ENCODE results near the gene PIK3R1. TPM values are rescaled to one million over a fixed set of nuclear protein-coding genes. Genes with fewer than 3 reads are reported as not detected.

Gene PIK3R1
- total and polyA plus RNA-seq, 2 of the 4 experiments (the other 2 are of a cell fraction): 2.4 to 9.3 TPM

DNA sequence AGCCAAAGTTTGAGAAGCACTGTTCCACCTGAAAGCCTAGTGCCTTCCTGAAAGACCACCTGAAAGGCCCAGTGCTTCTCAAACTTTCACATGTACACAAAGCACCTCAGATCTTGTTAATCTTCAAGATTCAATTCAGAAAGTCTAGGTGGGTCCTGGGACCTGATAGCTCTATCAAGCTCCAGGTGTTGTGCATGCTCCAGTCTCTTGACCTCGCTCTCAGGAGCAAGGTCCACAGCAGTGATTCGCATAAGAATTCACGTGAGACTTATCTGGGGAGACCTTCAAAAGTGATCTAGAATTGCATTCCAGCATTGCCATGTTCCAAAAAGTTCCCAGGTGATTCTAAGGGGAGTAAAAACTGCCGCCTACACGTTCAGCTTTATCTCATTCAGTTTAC is 102.1 kb downstream of the PIK3R1 start:
- CTCF ChIA-PET: no interaction called here

More for the DNA sequence above, 102.1 kb downstream of the PIK3R1 start:
- intact Hi-C loops (cut with micrococcal nuclease) (loop anchor here (10.0 kb wide), 1 partner anchor 237 kb away; no protein-coding TSS in a partner anchor), dilution Hi-C loops (cut with HindIII; ENCODE audit: low sequenced_read_pairs, unreplicated experiment) (no loop called here), in situ Hi-C loops (cut with MboI; ENCODE audit: low sequenced_read_pairs) (no loop called here)
- Histone ChIP-seq H3K36me3 (ENCODE audit: control insufficient read depth, insufficient read depth, low read length) (no peaks in the 10 kb centered on the region), H2AFZ (replicated peaks; ENCODE audit: low read length, poor library complexity) (no peak overlapping the region), H2BK15ac (ENCODE audit: low read depth, low read length) (no peak overlapping the region), H3K9me1 (ENCODE audit: insufficient read depth, low read length) (peaks cover 3% of the 10 kb centered on the region), H3K23ac (ENCODE audit: low read depth, low read length) (no peak overlapping the region), H3K79me1 (ENCODE audit: low read depth in 1 of 2, low read length in 2 of 2) (no peaks in the 10 kb centered on the region), H3K56ac (ENCODE audit: extremely low read depth, insufficient read depth, low read length) (no peak overlapping the region), H3K9me3 (ENCODE audit: control insufficient read depth, insufficient read depth, low read length) (no peaks in the 10 kb centered on the region; the same call in 1 of the 2 replicates), H3K14ac (replicated peaks; ENCODE audit: low read depth, low read length) (no peak overlapping the region), H3K4ac (ENCODE audit: low read depth, low read length) (no peak overlapping the region), H4K8ac (ENCODE audit: low read depth in 2 of 2, low read length in 2 of 2) (no peak overlapping the region), H2BK20ac (ENCODE audit: low read depth, low read length) (no peak overlapping the region), H2BK5ac (ENCODE audit: low read depth, low read length, poor library complexity, severe bottlenecking) (no peak overlapping the region), H3K4me1 (ENCODE audit: control insufficient read depth, insufficient read depth, low read length) (peaks cover 5% of the 10 kb centered on the region; the same call in 1 of the 2 replicates), H3K9ac (ENCODE audit: low read depth, low read length) (no peak overlapping the region), H3K4me3 (ENCODE audit: insufficient read depth, low read depth, low read length) (no peak overlapping the region), H4K91ac (ENCODE audit: insufficient read depth, low read depth, low read length) (no peak overlapping the region), H2AK9ac (replicated peaks; ENCODE audit: low read depth, low read length, poor library complexity) (no peak overlapping the region), H2AK5ac (ENCODE audit: low read depth, low read length) (no peak overlapping the region), H3K27ac (ENCODE audit: insufficient read depth, low read length) (no peak overlapping the region), H3K4me2 (ENCODE audit: low read depth, low read length) (no peak overlapping the region), H3K18ac (ENCODE audit: low read depth, low read length) (no peak overlapping the region), H2BK120ac (ENCODE audit: low read depth, low read length) (no peak overlapping the region), H4K20me1 (ENCODE audit: insufficient read depth, low read length) (no peaks in the 10 kb centered on the region), H3K27me3 (ENCODE audit: control insufficient read depth, insufficient read depth, low read length) (no peaks in the 10 kb centered on the region), H4K5ac (ENCODE audit: low read depth, low read length) (no peak overlapping the region)
- BruUV-seq (replicated peaks): no TSS peak
- POLR2A ChIA-PET (ENCODE audit: unreplicated experiment): no interaction called here
- TF ChIP-seq POLR2A (IDR thresholded peaks at IDR 0.05; ENCODE audit: low read depth, low read length) (no peak), RAD21 (IDR thresholded peaks at IDR 0.05; ENCODE audit: low read length) (no peak), BHLHE40 (IDR thresholded peaks at IDR 0.05; ENCODE audit: low read depth, low read length) (no peak), FOS (IDR thresholded peaks at IDR 0.05; ENCODE audit: low read depth, low read length) (no peak), NFE2L2 (IDR thresholded peaks at IDR 0.05; ENCODE audit: low read depth, low read length) (no peak), MXI1 (IDR thresholded peaks at IDR 0.05; ENCODE audit: borderline replicate concordance, low read depth, low read length) (no peak), RCOR1 (IDR thresholded peaks at IDR 0.05; ENCODE audit: insufficient replicate concordance, low read length) (no peak), CEBPB (IDR thresholded peaks at IDR 0.05; ENCODE audit: low read depth, low read length) (no peak), USF2 (IDR thresholded peaks at IDR 0.05; ENCODE audit: low read depth, low read length) (no peak), MAFK (IDR thresholded peaks at IDR 0.05; ENCODE audit: low read depth, low read length) (no peak), CHD1 (IDR thresholded peaks at IDR 0.05; ENCODE audit: low read depth, low read length) (no peak), MAZ (IDR thresholded peaks at IDR 0.05; ENCODE audit: borderline replicate concordance, low read depth, low read length) (no peak), SMC3 (IDR thresholded peaks at IDR 0.05; ENCODE audit: low read depth, low read length) (no peak), RFX5 (IDR thresholded peaks at IDR 0.05; ENCODE audit: low read depth, low read length) (no peak)
- TF ChIP-seq, protein P1, sequence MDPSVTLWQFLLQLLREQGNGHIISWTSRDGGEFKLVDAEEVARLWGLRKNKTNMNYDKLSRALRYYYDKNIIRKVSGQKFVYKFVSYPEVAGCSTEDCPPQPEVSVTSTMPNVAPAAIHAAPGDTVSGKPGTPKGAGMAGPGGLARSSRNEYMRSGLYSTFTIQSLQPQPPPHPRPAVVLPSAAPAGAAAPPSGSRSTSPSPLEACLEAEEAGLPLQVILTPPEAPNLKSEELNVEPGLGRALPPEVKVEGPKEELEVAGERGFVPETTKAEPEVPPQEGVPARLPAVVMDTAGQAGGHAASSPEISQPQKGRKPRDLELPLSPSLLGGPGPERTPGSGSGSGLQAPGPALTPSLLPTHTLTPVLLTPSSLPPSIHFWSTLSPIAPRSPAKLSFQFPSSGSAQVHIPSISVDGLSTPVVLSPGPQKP (IDR thresholded peaks at IDR 0.05; ENCODE audit: borderline replicate concordance, low read depth, low read length): no peak
- TF ChIP-seq, protein P2, sequence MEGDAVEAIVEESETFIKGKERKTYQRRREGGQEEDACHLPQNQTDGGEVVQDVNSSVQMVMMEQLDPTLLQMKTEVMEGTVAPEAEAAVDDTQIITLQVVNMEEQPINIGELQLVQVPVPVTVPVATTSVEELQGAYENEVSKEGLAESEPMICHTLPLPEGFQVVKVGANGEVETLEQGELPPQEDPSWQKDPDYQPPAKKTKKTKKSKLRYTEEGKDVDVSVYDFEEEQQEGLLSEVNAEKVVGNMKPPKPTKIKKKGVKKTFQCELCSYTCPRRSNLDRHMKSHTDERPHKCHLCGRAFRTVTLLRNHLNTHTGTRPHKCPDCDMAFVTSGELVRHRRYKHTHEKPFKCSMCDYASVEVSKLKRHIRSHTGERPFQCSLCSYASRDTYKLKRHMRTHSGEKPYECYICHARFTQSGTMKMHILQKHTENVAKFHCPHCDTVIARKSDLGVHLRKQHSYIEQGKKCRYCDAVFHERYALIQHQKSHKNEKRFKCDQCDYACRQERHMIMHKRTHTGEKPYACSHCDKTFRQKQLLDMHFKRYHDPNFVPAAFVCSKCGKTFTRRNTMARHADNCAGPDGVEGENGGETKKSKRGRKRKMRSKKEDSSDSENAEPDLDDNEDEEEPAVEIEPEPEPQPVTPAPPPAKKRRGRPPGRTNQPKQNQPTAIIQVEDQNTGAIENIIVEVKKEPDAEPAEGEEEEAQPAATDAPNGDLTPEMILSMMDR (conservative IDR thresholded peaks at IDR 0.05; ENCODE audit: low read depth, low read length): no peak
- DNase-seq: no peak
- 95% methylated on average over 3 of the region's 5 CpGs; no CpG with 5 or more reads in 1 of the 2 experiments for WGBS, 2 experiments (ENCODE audit: extremely low coverage in 2 of 2, insufficient read length in 1 of 2)
- no peak for ATAC-seq (ENCODE audit: low read depth)
